ENCODE data around the gene ADCYAP1R1.

The ADCYAP1R1 gene

DNA sequence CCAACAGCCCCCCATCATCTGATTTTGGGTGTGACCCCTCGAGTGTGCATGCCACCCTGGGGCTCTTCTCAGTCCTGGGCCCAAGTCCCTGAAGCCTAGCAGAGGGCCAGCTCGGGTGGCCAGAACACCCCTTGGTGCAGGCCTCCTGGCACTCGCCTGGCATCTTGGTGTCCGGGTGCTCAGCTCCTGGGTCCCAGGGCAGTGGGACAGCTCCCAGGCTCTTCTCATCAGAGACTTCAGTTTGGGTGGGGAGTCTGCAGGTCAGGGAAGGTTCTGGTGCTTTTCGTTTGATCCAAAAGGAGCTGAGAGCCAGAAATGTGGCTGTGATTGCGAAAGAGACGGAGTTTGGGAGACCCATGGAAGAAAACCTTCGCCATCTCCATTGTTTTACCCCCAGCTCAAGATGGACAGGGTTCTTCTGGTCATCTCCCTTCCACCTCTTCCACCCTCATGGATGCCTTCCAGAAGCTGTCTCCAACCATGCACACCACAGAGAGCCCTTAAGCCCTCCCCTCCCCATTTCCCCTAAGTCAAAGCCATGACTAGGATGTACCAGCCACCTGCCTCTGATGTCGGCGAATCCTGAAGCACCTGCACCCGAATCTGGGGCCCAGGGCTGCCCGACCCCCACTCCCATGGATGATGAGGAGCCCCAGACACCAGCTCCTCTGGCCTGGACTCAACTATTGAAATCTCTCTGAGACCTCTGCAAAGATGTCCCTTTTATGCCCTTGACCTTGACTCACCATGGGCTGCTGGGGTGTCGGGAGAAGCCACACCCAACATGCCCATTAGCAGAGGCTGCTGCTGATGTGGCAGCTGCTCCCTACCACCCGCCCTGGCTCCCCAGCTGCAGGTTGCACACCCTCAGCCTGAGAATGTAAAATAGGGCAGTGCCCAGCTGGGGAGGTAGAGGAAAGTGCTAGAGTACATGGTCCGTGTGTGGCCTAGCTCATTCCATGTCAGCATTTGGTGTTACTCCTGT, 55.3 kb downstream of the ADCYAP1R1 start:
- DNase-seq, result no peak

DNA sequence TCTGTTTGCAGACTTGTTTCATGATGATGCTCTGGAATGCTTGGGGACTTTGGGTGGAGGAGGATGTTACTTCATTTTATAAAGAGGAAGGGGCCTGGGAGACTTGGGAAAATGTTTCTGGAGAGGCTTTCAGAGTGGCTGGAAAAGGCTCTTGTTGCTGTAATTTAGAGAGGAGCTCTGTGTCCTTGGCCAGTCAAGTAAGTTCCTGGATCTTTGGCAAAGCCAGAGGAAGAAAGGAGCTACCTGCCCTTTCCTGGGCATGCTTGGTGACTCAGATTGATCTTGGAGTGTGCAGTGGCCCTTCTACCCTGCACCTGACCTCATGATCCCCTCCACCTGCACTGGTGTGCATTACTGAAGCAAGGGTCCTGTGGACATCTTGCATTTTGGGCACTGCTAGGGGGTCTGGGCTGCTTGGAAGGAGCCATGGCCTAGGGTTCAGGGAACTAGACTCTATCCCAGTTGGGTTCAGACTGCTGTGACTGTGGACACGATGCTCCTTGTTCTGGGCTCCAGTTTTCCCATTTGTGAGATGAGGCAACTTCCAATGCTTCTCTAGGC, 56.1 kb downstream of the ADCYAP1R1 start:
- DNase-seq, result no peak

DNA sequence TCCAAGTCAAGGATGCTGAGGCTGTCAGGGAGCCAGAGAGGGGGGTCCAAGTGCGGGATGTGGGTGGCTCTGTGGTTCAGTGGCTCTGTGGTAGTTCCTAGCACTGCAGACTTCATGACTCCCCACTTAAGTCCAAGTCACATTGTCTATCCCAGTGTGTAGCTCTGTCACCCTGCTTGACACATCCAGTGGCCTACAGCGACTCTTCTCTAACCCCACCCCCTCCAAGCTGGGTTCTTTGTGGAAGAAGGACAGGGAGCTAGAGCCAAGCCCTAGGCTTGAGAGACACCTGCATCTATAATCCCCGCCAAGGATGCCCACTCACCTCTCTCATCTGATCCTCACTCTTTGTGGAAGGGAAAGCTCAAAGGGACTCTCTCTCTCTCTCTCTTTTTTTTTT, 57.6 kb downstream of the ADCYAP1R1 start:
- DNase-seq, result no peak

DNA sequence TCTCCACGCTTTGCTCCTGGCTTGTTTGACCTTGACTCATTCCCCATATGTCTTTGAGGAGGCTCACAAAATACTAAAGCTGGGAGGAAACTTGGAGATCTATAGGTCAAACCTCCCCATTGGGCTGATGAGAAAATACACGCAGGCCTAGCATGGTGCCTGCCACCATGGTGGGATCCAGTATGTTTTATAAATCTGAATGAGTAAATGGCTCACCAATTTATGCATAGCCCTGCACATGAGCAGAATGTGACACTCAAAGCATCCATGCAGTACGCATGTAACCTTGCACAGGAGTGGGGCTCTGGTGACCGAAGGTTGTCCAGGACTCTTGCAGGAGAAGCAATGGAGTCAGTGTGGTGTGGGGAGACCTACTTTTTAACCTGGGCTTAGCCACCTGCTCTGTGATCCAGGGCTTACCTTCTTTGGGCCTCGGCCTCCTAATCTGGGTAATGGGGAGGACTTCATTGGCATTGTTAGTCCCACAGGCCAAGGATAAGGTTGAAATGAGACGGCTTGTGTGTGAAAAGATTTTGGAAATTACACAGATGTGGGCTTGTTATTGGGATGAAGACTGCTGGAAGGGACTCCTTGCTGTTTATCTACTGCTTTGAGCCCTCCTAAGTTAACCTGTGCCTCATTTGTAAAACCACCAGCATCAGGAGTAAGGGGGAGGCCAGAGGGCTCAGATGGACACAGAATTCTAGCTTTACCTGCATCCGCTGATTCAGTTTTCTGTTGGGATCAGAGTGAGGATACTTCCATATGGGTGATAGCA, 58.4 kb downstream of the ADCYAP1R1 start:
- DNase-seq, result no peak

DNA sequence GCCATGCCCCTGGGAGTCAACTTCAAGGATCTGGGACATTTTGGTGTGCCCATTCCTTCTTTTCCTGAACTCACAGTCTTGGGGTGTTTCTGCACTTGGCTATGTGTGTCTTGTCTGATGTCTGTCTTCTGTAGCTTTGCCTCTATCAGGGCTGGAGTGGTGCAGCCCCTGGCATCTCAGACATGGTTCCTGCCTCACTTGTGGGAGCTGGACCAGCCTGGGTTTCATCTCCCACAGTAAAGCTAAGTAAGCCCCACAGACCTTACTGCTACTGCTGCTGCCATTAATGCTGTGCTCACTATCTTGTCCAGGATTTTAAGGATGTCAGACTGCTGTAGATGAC, 59.0 kb downstream of the ADCYAP1R1 start:
- DNase-seq, result no peak

DNA sequence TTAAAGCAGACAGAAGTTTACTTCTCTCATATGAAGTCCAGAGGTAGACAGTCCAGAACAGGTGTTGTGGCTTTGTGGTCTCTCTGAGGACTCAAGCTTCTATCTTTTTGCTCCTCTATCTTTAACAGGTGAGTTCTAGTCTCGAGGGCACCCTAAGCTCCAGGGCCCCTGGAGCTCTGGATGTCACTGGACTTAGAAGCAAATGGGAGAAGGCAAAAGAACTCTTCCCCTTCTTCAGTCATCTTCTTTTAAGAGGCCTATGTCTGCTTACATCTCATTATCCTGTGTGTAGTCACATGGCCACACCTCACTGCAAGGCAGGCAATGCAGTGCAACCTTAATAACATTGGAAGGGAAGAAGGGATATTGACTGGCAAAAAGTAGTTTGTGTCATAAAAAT, 61.6 kb downstream of the ADCYAP1R1 start:
- no peak for DNase-seq

DNA sequence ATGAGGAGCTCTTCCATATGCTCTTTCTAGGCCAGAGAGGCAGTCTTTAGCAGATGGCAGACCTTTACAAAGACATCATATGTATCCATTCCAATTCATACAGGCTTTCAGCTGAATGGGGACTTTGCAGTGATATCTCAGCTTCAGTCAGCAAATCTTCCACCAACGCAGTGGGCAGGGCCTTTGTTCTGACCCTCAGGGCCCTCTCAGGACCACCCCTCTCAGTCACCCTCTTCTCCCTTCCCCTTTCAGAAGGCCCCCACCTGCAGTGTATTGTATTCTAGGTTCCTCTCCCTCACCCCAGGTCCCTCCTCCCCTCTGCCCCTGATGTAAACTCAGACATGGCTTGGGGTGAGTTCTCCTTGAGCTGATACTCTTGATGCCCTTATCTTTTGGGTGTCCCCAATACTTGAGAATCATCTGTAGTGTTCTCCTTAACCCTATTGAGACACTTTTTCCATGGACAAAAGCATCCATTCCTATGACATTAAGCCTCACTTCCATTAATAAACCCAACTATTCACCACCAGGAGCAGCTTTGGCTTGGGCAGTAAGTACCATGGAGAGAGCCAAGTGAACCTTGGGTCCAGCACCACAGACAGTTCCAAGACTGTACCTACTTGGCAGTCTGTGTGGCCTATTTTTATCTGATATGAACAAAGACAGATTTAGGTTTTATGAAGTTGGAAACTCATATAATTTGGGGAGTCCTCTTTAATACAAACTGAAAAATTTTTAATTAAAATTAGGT, 62.7 kb downstream of the ADCYAP1R1 start:
- no peak for DNase-seq

DNA sequence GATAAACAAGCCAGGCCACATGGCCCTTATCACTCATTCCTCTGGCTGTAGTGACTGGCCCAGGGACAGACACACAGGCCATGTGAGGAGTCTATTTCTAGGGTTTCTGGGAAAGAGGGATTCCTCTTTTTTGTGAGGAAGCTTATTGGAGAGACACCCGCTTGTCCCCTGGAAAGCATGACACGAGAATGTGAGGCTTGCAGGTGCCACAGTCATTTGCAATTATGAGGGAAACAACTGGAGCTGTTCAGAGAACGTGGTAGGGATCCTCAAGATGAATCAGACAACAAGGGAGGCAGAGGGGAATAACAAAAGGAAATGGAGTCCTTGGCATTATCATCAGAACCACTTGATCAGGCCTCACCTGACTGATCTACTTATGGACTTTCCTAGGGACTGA, 64.5 kb downstream of the ADCYAP1R1 start:
- no peak for DNase-seq

DNA sequence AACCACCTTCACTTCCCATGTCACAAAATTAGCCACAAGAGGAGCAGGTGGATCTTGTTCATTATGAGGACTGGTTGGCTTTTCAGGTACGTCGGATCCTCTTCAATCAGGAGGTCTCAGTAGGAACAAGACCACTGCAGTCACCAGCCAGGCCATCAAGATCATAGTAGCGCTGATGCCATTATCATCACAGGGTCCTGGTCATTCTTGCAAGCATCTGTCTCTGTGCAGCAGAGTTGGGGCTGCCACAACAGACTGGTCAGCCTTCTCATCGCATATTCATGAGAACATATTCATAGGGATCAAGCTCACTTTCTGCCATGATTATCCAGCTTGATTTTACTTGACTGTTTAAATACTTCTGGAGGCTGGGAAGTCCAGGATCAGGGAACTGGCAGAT, 67.1 kb downstream of the ADCYAP1R1 start:
- DNase-seq, result no peak

DNA sequence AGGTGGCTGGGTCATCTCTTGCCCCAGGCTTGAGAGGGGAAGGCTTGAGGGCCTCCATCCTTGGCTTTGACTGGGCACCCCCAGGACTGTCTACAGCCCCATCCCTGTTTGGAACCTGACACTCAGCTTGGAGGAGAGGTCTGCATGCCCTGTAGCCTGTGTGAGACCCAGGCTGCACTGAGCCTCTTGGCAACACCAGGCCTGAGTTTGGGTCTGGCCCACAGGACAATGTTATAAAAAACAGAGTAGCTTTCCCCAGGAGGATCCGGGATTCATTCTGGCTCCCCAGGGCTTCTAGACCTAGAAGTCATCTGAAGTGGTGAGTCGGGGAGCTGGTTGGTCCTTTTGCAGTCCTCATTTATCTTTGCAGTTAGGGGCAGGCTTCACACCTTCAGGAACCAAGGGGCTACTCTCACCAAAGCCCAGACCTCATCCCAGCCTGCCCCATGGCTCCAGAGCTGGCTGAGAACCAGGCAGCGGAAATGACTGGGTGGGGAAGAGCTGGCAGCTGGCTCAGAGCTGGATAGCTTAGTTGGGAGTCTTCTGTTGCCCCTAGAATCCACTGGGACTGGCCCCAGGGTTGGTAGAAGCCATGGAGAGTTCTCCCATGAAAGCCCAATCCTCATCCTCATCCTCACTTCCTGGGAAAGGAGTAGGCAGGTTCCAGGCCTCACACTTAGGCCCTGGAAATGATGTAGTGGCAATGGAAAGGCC, 68.8 kb downstream of the ADCYAP1R1 start:
- DNase-seq, result no peak

DNA sequence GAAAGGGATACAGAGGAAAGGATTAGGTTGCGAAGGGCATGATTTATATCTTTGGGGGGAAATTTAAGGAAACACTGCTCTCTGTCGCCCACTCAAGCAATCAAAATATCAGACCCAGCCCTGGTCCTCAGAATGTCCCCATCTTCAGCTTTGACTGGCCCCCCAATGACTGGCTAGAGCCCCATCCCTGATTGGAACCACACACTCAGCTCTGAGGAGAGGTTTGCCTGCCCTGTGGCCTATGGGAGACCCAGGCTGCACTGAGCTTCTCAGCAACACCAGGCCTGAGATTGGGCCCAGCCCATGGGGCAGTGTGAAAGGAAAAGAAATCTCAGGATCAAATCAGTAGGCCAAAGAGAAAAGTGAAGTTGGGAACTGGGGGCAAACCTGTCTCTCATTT, 69.5 kb downstream of the ADCYAP1R1 start:
- no peak for DNase-seq

DNA sequence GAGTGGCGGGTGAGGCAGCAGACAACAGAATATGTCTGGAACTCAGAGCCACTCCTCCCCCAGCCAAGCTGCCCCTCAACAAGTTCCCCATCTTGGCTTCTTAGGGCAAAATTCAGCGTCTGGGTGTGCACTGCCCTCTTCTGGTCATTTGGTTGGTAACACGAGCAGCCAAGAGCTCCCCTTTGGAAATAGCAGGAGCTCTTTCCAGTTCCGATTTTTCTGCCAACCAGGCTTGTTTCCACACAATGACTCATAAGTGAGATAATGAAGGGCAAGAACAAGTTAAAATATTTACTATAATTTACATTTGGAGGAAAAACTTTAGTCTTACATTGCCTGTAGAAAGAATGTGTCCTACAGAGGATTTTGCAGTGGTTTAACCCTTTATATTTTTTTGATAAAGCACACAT, 70.5 kb downstream of the ADCYAP1R1 start:
- peak; percentile 17 for DNase-seq

DNA sequence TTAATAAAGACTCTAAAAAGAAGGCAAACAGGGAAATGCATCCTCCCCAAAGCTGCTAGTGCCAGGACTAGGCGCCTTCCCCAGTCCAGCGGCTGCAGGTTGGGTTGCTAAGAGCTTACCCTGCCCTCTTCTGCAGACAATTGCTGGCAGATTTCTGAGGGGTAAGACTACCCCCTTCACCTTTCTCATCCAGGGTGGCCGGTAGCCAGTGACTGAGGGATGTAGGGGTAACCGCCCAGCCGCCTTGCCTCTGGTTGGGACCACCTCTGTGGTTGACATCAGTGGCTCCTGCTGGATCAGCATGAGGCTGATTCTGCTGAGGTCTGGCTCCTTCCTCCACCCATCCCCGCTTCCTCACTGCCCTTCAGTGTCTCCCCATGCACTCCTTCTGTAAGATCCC, 71.2 kb downstream of the ADCYAP1R1 start:
- no peak for DNase-seq

DNA sequence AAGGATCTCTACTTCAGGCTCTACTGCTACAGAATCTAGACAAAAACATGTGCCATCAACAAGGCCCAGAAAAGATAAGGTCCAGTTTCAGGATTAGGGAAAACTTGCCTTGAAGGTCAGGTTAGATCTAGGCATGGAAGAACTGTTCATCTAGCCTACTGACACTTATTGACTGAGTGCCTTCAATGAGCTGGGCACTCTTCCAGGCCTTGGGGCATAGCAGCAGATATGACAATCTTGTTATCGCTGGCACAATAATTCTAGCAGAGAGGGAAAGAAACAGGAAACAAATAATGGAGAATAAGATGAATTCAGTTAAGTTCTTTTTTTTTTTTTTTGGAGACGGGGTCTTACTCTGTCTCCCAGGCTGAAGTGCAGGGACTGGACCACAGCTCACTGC, 71.6 kb downstream of the ADCYAP1R1 start:
- no peak for DNase-seq

DNA sequence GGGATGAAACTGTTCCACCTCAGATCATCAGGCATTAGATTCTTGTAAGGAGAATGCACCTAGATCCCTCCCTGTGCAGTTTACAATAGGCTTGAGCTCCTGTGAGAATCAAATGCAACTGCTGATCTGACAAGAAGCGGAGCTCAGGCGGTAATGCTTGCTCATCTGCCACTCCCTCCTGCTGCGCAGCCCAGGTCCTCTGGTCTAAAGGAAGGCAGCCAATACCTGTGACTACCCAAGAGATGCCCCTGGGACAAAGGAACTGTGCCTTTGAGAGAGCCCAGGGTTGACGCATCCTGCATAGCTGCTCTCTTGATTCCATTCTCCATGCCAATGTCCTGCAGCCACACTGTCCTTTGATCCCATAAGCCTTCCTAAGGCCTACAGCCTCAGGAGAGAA, 73.1 kb downstream of the ADCYAP1R1 start:
- no peak for DNase-seq

DNA sequence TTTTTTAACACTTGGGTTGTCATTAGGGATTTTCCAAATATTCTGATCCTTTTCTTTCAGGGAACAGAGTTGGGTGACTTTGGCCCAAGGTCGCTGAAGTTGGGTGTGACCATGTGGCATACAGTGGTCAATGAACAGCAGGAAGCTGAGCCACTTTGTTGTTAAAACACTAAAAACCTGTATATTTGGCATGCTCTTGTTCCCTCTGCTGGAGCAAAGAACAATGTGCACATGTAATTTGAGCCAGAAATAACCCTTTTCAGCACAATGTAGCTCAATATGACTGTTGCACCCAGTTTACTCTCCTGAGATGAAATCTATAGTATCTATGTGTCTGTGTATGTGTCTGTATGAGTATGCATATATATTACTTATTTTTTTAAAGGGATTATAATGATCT, 74.9 kb downstream of the ADCYAP1R1 start:
- no peak for DNase-seq

DNA sequence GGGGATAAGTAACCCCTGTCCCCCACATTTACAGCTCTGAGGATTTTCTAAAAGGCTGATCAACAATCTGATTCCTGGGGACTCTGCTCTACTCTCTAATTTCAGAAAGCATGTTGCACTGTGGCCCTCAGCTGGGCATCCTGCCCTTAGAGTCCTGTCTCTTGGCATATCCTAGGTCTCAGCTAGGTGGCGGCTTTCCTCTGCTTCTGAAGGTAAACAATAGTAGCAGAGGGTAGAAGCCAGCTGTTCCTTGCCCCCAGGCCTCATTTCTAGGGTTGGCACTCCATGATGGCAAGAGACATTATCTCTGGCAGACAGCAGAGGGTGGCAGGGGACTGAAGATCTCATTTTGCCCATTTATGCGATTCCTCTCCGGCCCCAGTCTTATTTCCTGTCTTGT, 77.0 kb downstream of the ADCYAP1R1 start:
- DNase-seq, result no peak

DNA sequence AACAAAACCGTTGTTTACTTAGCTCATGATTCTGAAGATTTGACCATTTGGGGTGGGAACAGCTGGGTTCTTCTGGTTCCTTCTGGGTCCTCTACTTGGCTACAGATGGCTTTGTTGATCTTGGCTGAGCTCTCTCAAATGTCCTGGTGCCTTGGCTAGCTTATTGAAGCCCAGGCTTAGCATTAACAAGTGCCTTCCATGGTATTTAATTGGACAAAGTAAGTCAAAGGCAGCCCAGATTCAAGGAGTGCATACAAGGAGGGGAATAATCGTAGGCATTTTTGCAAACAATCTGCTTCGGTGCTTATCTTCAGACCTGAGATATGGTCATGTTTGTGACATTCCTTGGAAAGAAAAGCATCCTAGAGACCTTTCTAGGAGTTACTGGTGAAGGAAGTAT, 81.4 kb downstream of the ADCYAP1R1 start:
- DNase-seq, result no peak

DNA sequence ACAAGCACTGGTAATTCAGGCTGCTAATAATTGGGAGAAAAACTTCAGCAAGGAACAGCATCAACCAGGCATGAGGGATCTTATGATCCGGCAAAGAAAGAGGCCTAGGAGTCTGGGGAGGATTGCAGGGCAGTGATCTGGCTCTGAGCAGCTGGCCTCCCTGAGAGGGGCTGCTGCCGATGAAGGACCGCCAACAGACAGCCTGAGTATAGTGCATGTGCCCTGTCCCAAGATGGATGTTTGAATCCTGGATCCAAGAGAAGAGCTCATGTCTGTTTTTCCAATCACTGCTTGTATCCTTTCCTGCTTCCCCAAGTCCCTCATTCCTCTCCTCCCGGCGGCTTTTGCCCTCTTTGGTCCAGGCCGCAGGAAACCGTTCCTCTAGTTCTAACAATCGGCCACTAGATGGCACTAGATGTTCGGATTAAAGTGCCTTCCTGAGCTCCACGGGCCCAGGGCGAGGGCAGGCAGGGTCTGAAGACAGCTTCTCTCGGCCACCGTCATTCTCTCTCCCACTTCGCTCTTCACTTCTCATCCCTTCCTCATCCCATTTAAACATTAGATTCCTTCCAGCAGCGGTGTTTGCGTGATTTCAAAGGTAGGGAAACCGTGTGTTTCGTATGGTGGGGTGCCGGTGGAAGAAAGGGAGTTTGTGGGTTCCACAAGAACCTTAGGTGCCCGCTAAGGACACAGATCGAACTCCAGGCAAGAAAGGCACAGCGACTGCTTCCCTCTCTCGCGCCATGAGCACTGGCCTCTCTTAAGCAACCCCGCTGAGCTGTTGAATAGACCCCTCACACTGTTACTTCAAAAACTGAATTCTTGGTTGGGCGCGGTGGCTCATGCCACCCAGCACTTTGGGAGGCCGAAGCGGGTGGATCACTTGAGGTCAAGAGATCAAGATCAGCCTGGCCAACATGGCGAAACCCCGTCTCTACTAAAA, 82.4 kb downstream of the ADCYAP1R1 start:
- peak; percentile 19 for DNase-seq

DNA sequence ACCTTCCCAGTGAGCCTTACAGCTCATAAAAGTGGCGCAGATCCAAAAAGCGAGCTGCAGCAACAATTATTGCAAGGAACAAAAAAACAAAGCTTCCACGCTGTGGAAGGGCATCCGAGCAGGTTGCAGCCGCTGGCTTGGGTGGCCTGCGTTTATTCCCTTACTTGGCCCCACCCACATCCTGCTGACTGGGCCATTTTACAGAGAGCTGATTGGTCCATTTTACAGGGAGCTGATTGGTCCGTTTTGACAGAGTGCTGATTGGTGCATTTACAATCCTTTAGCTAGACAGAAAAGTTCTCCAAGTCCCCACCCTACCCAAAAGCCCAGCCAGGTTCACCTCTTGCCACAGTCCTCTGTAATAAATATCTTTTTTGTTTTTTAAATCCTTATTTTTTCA, 85.1 kb downstream of the ADCYAP1R1 start:
- DNase-seq, result no peak

DNA sequence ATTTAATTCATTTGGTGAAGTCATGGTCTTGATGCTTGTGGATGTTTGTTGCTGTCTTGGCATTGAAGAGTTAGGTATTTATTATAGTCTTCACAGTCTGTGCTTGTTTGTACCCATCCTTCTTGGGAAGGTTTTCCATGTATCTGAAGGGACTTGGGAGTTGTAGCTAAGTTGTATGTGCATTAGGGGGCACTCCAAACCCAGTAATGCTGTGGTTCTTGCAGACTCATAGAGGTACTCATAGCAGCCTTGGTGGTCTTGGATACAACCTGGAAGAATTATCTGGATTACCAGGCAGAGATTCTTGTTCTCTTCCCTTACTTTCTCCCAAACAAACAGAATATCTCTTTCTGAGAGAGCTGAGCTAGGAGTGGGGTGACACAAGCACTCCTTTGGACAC, 93.2 kb downstream of the ADCYAP1R1 start:
- no peak for DNase-seq

Measured in GF-D8 (cell line).